Measurements from ENCODE around the gene IQSEC2. TPM values are rescaled to one million over a fixed set of nuclear protein-coding genes. Genes with fewer than 3 reads are reported as not detected.
A peak's percentile ranks its signal among the peaks of the same experiment; 100 is the strongest.

The IQSEC2 gene
- total RNA-seq = 10 to 100 TPM; 10.3 to 24.5 TPM
- polyA plus RNA-seq = 10 to 100 TPM in 1 of 2 donors, 1 to 10 TPM in 1; 9.0 to 24.6 TPM
- long read RNA-seq, donor 1, full-length matches to known transcripts = 3 of 3 reads
- long read RNA-seq, donor 1, partial matches to known transcripts = 0 of 3 reads
- long read RNA-seq, donor 1, other reads (novel, unspliced or antisense) = 0 of 3 reads
- long read RNA-seq, donor 2, partial matches to known transcripts = 0 of 2 reads
- long read RNA-seq, donor 2, other reads (novel, unspliced or antisense) = 0 of 2 reads
- long read RNA-seq, donor 3, partial matches to known transcripts = 0 of 1 reads
- long read RNA-seq, donor 3, other reads (novel, unspliced or antisense) = 0 of 1 reads
- long read RNA-seq, donor 4, partial matches to known transcripts = 0 of 1 reads
- long read RNA-seq, donor 4, other reads (novel, unspliced or antisense) = 0 of 1 reads
- long read RNA-seq, donor 5, partial matches to known transcripts = 0 of 4 reads
- long read RNA-seq, donor 5, other reads (novel, unspliced or antisense) = 0 of 4 reads

DNA sequence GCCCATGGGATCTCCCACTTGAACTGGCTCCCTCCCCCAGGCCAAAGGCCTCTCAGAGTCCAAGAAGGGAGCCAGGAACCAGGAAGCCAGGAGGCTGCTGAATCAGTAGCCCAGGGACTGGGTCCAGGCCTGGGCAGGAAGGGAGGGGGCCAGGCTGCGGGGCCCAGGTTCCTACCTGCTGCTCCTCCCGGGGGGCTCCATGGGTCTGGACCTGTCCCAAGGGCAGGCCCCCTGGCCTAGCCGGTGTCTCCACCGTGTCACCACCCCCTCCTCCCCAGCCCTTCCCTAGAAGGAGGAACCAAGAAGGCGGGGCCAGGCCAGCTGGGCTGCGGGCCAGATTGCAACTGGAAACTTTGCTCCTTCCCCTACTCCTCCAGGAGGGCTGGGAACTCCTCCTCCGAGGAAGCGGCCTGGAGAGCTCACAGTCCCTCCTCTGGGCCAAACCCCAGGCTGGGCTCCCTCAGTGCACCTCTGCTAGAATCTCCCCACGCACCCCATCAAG, at the start of gene IQSEC2:
TSS of gene IQSEC2 (minus strand) at position 264 of the 502 bp plus-strand sequence.
- no peaks in the 10 kb centered on the region for H3K9me3 ChIP-seq (ENCODE audit: control insufficient read depth in 4 of 4, insufficient read depth in 3 of 4, low read length in 3 of 4)
- H3K36me3 ChIP-seq (ENCODE audit: control insufficient read depth in 4 of 4, insufficient read depth in 4 of 4, low read length in 4 of 4) = no peaks in the 10 kb centered on the region
- H3K9ac ChIP-seq (ENCODE audit: insufficient read depth in 1 of 2, low read length in 2 of 2) = peak within 1 kb of the TSS in 1 of 2 donors; percentile 49
- H3K27me3 ChIP-seq (ENCODE audit: control insufficient read depth in 3 of 3, insufficient read depth in 3 of 3, low read length in 2 of 3) = peaks cover 0 to 22% (median 18%) of the 10 kb centered on the region in 3 donors
- ATAC-seq (ENCODE audit: insufficient read depth, low FRiP score) = peak; percentile 83
- H3K27ac ChIP-seq (ENCODE audit: low read depth in 1 of 2, low read length in 1 of 2) = peak within 1 kb of the TSS in 1 of 2 donors; percentile 78
- WGBS, 2 donors = 0 to 13% methylated on average over 6 to 9 of the region's 9 CpGs
- peak; percentile 92 to 97 (median 94) for DNase-seq
- H3K4me1 ChIP-seq (ENCODE audit: control insufficient read depth in 5 of 5, insufficient read depth in 5 of 5, low read length in 5 of 5) = peaks cover 0 to 25% (median 0%) of the 10 kb centered on the region in 5 donors
- H3K4me3 ChIP-seq = peak within 1 kb of the TSS; percentile 30
- TF ChIP-seq, protein P1, sequence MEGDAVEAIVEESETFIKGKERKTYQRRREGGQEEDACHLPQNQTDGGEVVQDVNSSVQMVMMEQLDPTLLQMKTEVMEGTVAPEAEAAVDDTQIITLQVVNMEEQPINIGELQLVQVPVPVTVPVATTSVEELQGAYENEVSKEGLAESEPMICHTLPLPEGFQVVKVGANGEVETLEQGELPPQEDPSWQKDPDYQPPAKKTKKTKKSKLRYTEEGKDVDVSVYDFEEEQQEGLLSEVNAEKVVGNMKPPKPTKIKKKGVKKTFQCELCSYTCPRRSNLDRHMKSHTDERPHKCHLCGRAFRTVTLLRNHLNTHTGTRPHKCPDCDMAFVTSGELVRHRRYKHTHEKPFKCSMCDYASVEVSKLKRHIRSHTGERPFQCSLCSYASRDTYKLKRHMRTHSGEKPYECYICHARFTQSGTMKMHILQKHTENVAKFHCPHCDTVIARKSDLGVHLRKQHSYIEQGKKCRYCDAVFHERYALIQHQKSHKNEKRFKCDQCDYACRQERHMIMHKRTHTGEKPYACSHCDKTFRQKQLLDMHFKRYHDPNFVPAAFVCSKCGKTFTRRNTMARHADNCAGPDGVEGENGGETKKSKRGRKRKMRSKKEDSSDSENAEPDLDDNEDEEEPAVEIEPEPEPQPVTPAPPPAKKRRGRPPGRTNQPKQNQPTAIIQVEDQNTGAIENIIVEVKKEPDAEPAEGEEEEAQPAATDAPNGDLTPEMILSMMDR (IDR thresholded peaks at IDR 0.05; ENCODE audit: control extremely low read depth, extremely low read depth) = no peak

GRCh38 chrX:53330331-53330730, 48.9 kb upstream of the IQSEC2 start:
- ATAC-seq (ENCODE audit: insufficient read depth, low FRiP score) (no peak), DNase-seq (no peak)
- no peaks in the 10 kb centered on the region for H3K4me1 ChIP-seq (ENCODE audit: control insufficient read depth in 5 of 5, insufficient read depth in 5 of 5, low read length in 5 of 5)
- H3K27me3 ChIP-seq (ENCODE audit: control insufficient read depth in 3 of 3, insufficient read depth in 3 of 3, low read length in 2 of 3) = peaks cover 5 to 64% (median 49%) of the 10 kb centered on the region in 3 donors
- no peak overlapping the region for H3K27ac ChIP-seq (ENCODE audit: low read depth in 1 of 2, low read length in 1 of 2)
- no peak overlapping the region for H3K9ac ChIP-seq (ENCODE audit: insufficient read depth in 1 of 2, low read length in 2 of 2)
- WGBS, 2 donors = 82 to 91% methylated on average over 10 of the region's 10 CpGs
- TF ChIP-seq, protein P1 (IDR thresholded peaks at IDR 0.05; ENCODE audit: control extremely low read depth, extremely low read depth) = no peak
- H3K4me3 ChIP-seq = no peak overlapping the region
- no peaks in the 10 kb centered on the region for H3K9me3 ChIP-seq (ENCODE audit: control insufficient read depth in 4 of 4, insufficient read depth in 3 of 4, low read length in 3 of 4)
- no peaks in the 10 kb centered on the region for H3K36me3 ChIP-seq (ENCODE audit: control insufficient read depth in 4 of 4, insufficient read depth in 4 of 4, low read length in 4 of 4)

DNA sequence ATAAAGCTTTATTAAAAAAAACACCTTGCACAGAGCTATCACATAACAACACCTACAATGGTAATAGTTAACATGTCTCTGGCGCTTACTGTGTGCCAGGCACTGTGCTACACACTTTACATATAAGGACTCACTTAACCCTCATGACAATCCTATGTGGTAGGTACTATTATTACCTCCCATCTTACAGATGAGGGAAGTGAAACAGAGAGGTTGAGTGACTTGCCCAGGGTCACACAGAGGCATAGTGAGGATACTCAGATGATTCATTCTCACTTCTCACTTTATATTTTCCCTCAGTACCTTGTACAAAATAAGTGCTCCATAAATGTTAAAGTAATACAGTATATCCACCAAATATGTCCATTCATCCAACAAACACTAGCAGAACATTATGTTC, 43.4 kb upstream of the IQSEC2 start:
- H3K9ac ChIP-seq (ENCODE audit: insufficient read depth in 1 of 2, low read length in 2 of 2) = no peak overlapping the region
- TF ChIP-seq, protein P1 (IDR thresholded peaks at IDR 0.05; ENCODE audit: control extremely low read depth, extremely low read depth) = no peak
- H3K9me3 ChIP-seq (ENCODE audit: control insufficient read depth in 4 of 4, insufficient read depth in 3 of 4, low read length in 3 of 4) = peaks cover 0 to 6% (median 0%) of the 10 kb centered on the region in 4 donors
- no peak for ATAC-seq (ENCODE audit: insufficient read depth, low FRiP score)
- no peak for DNase-seq
- H3K27me3 ChIP-seq (ENCODE audit: control insufficient read depth in 3 of 3, insufficient read depth in 3 of 3, low read length in 2 of 3) = peaks cover 0 to 80% (median 72%) of the 10 kb centered on the region in 3 donors
- H3K4me3 ChIP-seq = no peak overlapping the region
- H3K36me3 ChIP-seq (ENCODE audit: control insufficient read depth in 4 of 4, insufficient read depth in 4 of 4, low read length in 4 of 4) = no peaks in the 10 kb centered on the region
- no peak overlapping the region for H3K27ac ChIP-seq (ENCODE audit: low read depth in 1 of 2, low read length in 1 of 2)
- WGBS, 2 donors = 82 to 85% methylated on average over 1 of the region's 1 CpG
- peaks cover 0 to 2% (median 0%) of the 10 kb centered on the region in 5 donors for H3K4me1 ChIP-seq (ENCODE audit: control insufficient read depth in 5 of 5, insufficient read depth in 5 of 5, low read length in 5 of 5)
